CD4-positive, alpha-beta memory T cell (primary cell): Measurements from ENCODE around the gene GNG11. TPM values are rescaled to one million over a fixed set of nuclear protein-coding genes. Genes with fewer than 3 reads are reported as not detected.
A peak's percentile ranks its signal among the peaks of the same experiment; 100 is the strongest.

Source experiments
- CTCF ChIA-PET: fragments of 350-600 bp; sonication (Branson Sonifier 250); formaldehyde crosslinking; loops from one replicate; lab custom pipeline; 2021; ENCODE audit warnings: inconsistent platforms; ENCODE audit not compliant: partially characterized antibody; lab: Charles Lee
- POLR2A ChIA-PET: fragments of 350-600 bp; sonication (Branson Sonifier 250); formaldehyde crosslinking; loops from one replicate; lab custom pipeline; 2021; ENCODE audit not compliant: partially characterized antibody; lab: Charles Lee
- DNase-seq, 5 donors: peaks; one replicate each; pipeline versions ENCODE4 v3.0.0 to v3.0.0-alpha.2; 2020 to 2022; ENCODE audit warnings: mixed read lengths in 1 of 5
- H3K27ac ChIP-seq: one replicate; pipeline ENCODE4 v1.7.0; 2013; ENCODE audit warnings: low read depth, low read length
- H3K27me3 ChIP-seq: 2 replicates; pipeline ENCODE4 v1.7.0; 2013; ENCODE audit warnings: mild to moderate bottlenecking, low read length, moderate library complexity; ENCODE audit not compliant: insufficient read depth
- H3K36me3 ChIP-seq: 2 replicates; pipeline ENCODE4 v1.7.0; 2013; ENCODE audit warnings: mild to moderate bottlenecking, low read length, moderate library complexity; ENCODE audit not compliant: insufficient read depth
- H3K4me1 ChIP-seq: 2 replicates; pipeline ENCODE4 v1.7.0; 2013; ENCODE audit warnings: mild to moderate bottlenecking, low read length, moderate library complexity; ENCODE audit not compliant: insufficient read depth
- H3K4me3 ChIP-seq, 2 donors: one replicate each; pipeline ENCODE4 v1.7.0; 2013; ENCODE audit warnings: low read length in 2 of 2, mild to moderate bottlenecking in 1 of 2
- H3K9me3 ChIP-seq, 2 donors: one replicate each; pipeline ENCODE4 v1.7.0; 2013; ENCODE audit warnings: low read length in 2 of 2, control low read depth in 1 of 2; ENCODE audit not compliant: control insufficient read depth in 1 of 2
- H3K27ac Mint-ChIP-seq, 7 donors: one replicate each; pipeline ENCODE4 v1.8.0; 2020 to 2021; ENCODE audit warnings: mixed read lengths in 7 of 7, mild to moderate bottlenecking in 6 of 7, inconsistent platforms in 3 of 7, moderate library complexity in 3 of 7
- H3K27me3 Mint-ChIP-seq, 2 donors: one replicate each; pipeline ENCODE4 v1.8.0; 2020 to 2021; ENCODE audit warnings: mixed read lengths in 2 of 2
- H3K36me3 Mint-ChIP-seq, 2 donors: one replicate each; pipeline ENCODE4 v1.8.0; 2020 to 2021; ENCODE audit warnings: mixed read lengths in 2 of 2, inconsistent platforms in 1 of 2, mild to moderate bottlenecking in 1 of 2
- H3K4me1 Mint-ChIP-seq, 4 donors: one replicate each; pipeline ENCODE4 v1.8.0; 2020 to 2021; ENCODE audit warnings: mixed read lengths in 4 of 4, mild to moderate bottlenecking in 1 of 4
- H3K4me3 Mint-ChIP-seq, 8 donors: one replicate each; pipeline ENCODE4 v1.8.0; 2020 to 2021; ENCODE audit warnings: mixed read lengths in 8 of 8, mild to moderate bottlenecking in 7 of 8, moderate library complexity in 6 of 8, inconsistent platforms in 3 of 8
- H3K9me3 Mint-ChIP-seq, 8 donors: one replicate each; pipeline ENCODE4 v1.8.0; 2020 to 2021; ENCODE audit warnings: mixed read lengths in 8 of 8, mild to moderate bottlenecking in 5 of 8, inconsistent platforms in 3 of 8, moderate library complexity in 1 of 8
- intact Hi-C: fragments of 100-400 bp; cut with micrococcal nuclease; formaldehyde crosslinking; loops from one replicate; pipeline ENCODE4 v1.15.1; 2023
- polyA plus RNA-seq, 2 donors: library from polyadenylated mRNA; unstranded; fragments of 300-500 nt; fragmentation: Illumina TruSeq; gene quantifications; one replicate each; pipeline ENCODE4 v1.2.3, GENCODE V29; 2021
- total RNA-seq, 2 experiments: library from RNA; stranded (reverse); gene quantifications; one replicate each; pipeline ENCODE4 v1.2.3, GENCODE V29; 2021

Gene GNG11
- total and polyA plus RNA-seq, 4 experiments from 2014 or later: not detected

- peaks cover 0 to 1% (median under 1%) of the 10 kb centered on the region in 4 donors for H3K4me1 Mint-ChIP-seq
- no peak overlapping the region for H3K4me3 ChIP-seq
- POLR2A ChIA-PET: no interaction called here
- intact Hi-C loops: no loop called here
- H3K4me1 ChIP-seq: peaks cover 8% of the 10 kb centered on the region
- no peaks in the 10 kb centered on the region for H3K36me3 Mint-ChIP-seq
- DNase-seq: no peak
- no peaks in the 10 kb centered on the region for H3K9me3 ChIP-seq
- no peaks in the 10 kb centered on the region for H3K36me3 ChIP-seq
- peaks cover 6% of the 10 kb centered on the region for H3K27me3 ChIP-seq
- no peaks in the 10 kb centered on the region for H3K9me3 Mint-ChIP-seq
- H3K4me3 Mint-ChIP-seq: no peak overlapping the region
- CTCF ChIA-PET: no interaction called here
- H3K27me3 Mint-ChIP-seq: peaks cover 9 to 26% of the 10 kb centered on the region in 2 donors
- H3K27ac ChIP-seq: no peak overlapping the region
- H3K27ac Mint-ChIP-seq: no peak overlapping the region
Observed at GRCh38 chr7:93923296-93923695, 1.8 kb downstream of the GNG11 start.

GRCh38 chr7:93923942-93924341 lies 2.4 kb downstream of the GNG11 start:
- Histone ChIP-seq H3K9me3 (no peaks in the 10 kb centered on the region), H3K4me3 (no peak overlapping the region), H3K27ac (no peak overlapping the region), H3K4me1 (peaks cover 8% of the 10 kb centered on the region), H3K27me3 (peaks cover 6% of the 10 kb centered on the region), H3K36me3 (no peaks in the 10 kb centered on the region)
- peaks cover 0 to 1% (median under 1%) of the 10 kb centered on the region in 4 donors for H3K4me1 Mint-ChIP-seq
- ChIA-PET POLR2A (no interaction called here), CTCF (no interaction called here)
- intact Hi-C loops: no loop called here
- peak overlapping the region in 1 of 7 donors; percentile 10 for H3K27ac Mint-ChIP-seq
- DNase-seq: no peak
- H3K27me3 Mint-ChIP-seq: peaks cover 11 to 27% of the 10 kb centered on the region in 2 donors
- H3K9me3 Mint-ChIP-seq: no peaks in the 10 kb centered on the region
- no peaks in the 10 kb centered on the region for H3K36me3 Mint-ChIP-seq
- H3K4me3 Mint-ChIP-seq: no peak overlapping the region

DNA sequence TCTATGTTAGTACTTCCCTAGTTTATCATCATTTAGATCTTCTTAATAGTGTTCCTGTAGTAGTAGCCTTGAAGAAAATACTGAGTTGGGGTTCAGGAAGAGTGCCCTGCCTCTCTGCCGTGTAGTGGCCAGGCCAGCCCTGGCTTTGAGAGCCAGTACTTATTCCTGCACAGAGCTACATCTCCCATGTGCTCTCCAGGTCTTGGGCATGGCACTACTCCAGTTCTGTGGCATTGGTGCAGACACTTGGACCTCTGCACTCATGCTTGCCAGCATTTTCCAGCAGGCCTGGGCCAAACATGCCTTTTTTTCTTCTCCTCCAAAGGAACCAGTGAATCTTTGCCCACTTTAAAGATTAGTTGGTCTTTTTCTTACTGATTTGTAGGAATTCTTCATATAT lies 5.3 kb downstream of the GNG11 start:
- Histone ChIP-seq H3K27me3 (no peaks in the 10 kb centered on the region), H3K9me3 (no peaks in the 10 kb centered on the region), H3K27ac (no peak overlapping the region), H3K4me3 (no peak overlapping the region), H3K4me1 (peaks cover 6% of the 10 kb centered on the region), H3K36me3 (no peaks in the 10 kb centered on the region)
- Mint-ChIP-seq H3K27ac (no peak overlapping the region), H3K27me3 (peaks cover 6 to 20% of the 10 kb centered on the region in 2 donors), H3K4me1 (peaks cover 0 to 1% (median under 1%) of the 10 kb centered on the region in 4 donors), H3K9me3 (no peaks in the 10 kb centered on the region), H3K36me3 (no peaks in the 10 kb centered on the region), H3K4me3 (no peak overlapping the region)
- POLR2A ChIA-PET: no interaction called here
- no peak for DNase-seq
- intact Hi-C loops: no loop called here
- CTCF ChIA-PET: no interaction called here

- H3K36me3 Mint-ChIP-seq: no peaks in the 10 kb centered on the region
- Histone ChIP-seq H3K4me3 (no peak overlapping the region), H3K4me1 (no peaks in the 10 kb centered on the region), H3K36me3 (no peaks in the 10 kb centered on the region), H3K27me3 (no peaks in the 10 kb centered on the region), H3K9me3 (no peaks in the 10 kb centered on the region), H3K27ac (no peak overlapping the region)
- intact Hi-C loops: no loop called here
- ChIA-PET POLR2A (no interaction called here), CTCF (no interaction called here)
- H3K27ac Mint-ChIP-seq: no peak overlapping the region
- no peaks in the 10 kb centered on the region for H3K9me3 Mint-ChIP-seq
- DNase-seq: no peak
- peaks cover 6 to 16% of the 10 kb centered on the region in 2 donors for H3K27me3 Mint-ChIP-seq
- H3K4me3 Mint-ChIP-seq: no peak overlapping the region
- no peaks in the 10 kb centered on the region for H3K4me1 Mint-ChIP-seq
Observed at GRCh38 chr7:93927585-93927984, 6.0 kb downstream of the GNG11 start.

- ChIA-PET CTCF (interaction anchor here (0.9 kb wide), 1 partner anchor 10 kb away, joined by 3 read pairs; the partner anchor contains the start of gene GNG11), POLR2A (no interaction called here)
- intact Hi-C loops: no loop called here
- Histone ChIP-seq H3K27me3 (no peaks in the 10 kb centered on the region), H3K36me3 (no peaks in the 10 kb centered on the region), H3K27ac (no peak overlapping the region), H3K4me1 (no peaks in the 10 kb centered on the region), H3K4me3 (no peak overlapping the region), H3K9me3 (no peaks in the 10 kb centered on the region)
- Mint-ChIP-seq H3K4me1 (no peaks in the 10 kb centered on the region), H3K36me3 (no peaks in the 10 kb centered on the region), H3K27ac (no peak overlapping the region), H3K27me3 (peaks cover 4 to 9% of the 10 kb centered on the region in 2 donors), H3K4me3 (no peak overlapping the region), H3K9me3 (peaks cover 0 to 6% (median 0%) of the 10 kb centered on the region in 8 donors)
- DNase-seq: no peak
Observed at GRCh38 chr7:93931655-93932054, 10.1 kb downstream of the GNG11 start.

- Mint-ChIP-seq H3K4me3 (no peak overlapping the region), H3K27me3 (peaks cover 6 to 8% of the 10 kb centered on the region in 2 donors), H3K36me3 (no peaks in the 10 kb centered on the region), H3K4me1 (no peaks in the 10 kb centered on the region), H3K27ac (no peak overlapping the region), H3K9me3 (peaks cover 0 to 6% (median 1%) of the 10 kb centered on the region in 8 donors)
- POLR2A ChIA-PET: no interaction called here
- Histone ChIP-seq H3K4me1 (no peaks in the 10 kb centered on the region), H3K9me3 (no peaks in the 10 kb centered on the region), H3K27ac (no peak overlapping the region), H3K36me3 (no peaks in the 10 kb centered on the region), H3K27me3 (no peaks in the 10 kb centered on the region), H3K4me3 (no peak overlapping the region)
- CTCF ChIA-PET: no interaction called here
- intact Hi-C loops: no loop called here
- no peak for DNase-seq
Observed at GRCh38 chr7:93933156-93933555, 11.6 kb downstream of the GNG11 start.

DNA sequence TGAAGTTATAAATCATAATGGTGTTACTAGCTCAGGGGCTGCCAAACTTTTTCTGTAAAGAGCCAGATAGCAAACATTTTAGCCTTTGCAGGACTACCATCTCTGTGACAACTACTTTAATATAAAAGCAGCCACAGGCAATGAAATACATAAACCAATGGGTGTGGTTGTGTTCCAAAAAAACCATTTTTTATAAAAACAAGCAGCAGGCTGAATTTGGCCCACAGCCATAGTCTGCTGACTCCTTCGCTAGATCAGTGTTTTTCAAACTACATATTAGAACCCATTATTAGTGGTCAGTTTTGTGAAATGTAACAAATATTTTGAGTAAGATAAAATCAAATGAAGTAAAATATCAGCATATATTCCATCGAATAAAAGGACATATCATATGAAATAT lies 13.6 kb downstream of the GNG11 start:
- H3K9me3 ChIP-seq: no peaks in the 10 kb centered on the region
- no peak overlapping the region for H3K4me3 Mint-ChIP-seq
- peaks cover 0 to 6% (median 1%) of the 10 kb centered on the region in 8 donors for H3K9me3 Mint-ChIP-seq
- no peaks in the 10 kb centered on the region for H3K36me3 ChIP-seq
- no peaks in the 10 kb centered on the region for H3K27me3 ChIP-seq
- peaks cover 3 to 4% of the 10 kb centered on the region in 2 donors for H3K27me3 Mint-ChIP-seq
- H3K36me3 Mint-ChIP-seq: no peaks in the 10 kb centered on the region
- no peak overlapping the region for H3K4me3 ChIP-seq
- DNase-seq: no peak
- no peak overlapping the region for H3K27ac ChIP-seq
- no peak overlapping the region for H3K27ac Mint-ChIP-seq
- ChIA-PET POLR2A (no interaction called here), CTCF (no interaction called here)
- H3K4me1 Mint-ChIP-seq: no peaks in the 10 kb centered on the region
- H3K4me1 ChIP-seq: no peaks in the 10 kb centered on the region
- intact Hi-C loops: no loop called here

- peaks cover 0 to 6% (median 1%) of the 10 kb centered on the region in 8 donors for H3K9me3 Mint-ChIP-seq
- H3K4me3 ChIP-seq: no peak overlapping the region
- no peaks in the 10 kb centered on the region for H3K36me3 ChIP-seq
- H3K27me3 ChIP-seq: no peaks in the 10 kb centered on the region
- ChIA-PET CTCF (no interaction called here), POLR2A (no interaction called here)
- no peak overlapping the region for H3K4me3 Mint-ChIP-seq
- no peaks in the 10 kb centered on the region for H3K4me1 ChIP-seq
- H3K36me3 Mint-ChIP-seq: no peaks in the 10 kb centered on the region
- DNase-seq: no peak
- no peaks in the 10 kb centered on the region for H3K9me3 ChIP-seq
- no peak overlapping the region for H3K27ac Mint-ChIP-seq
- intact Hi-C loops: no loop called here
- H3K27ac ChIP-seq: no peak overlapping the region
- H3K4me1 Mint-ChIP-seq: no peaks in the 10 kb centered on the region
- H3K27me3 Mint-ChIP-seq: peaks cover 3 to 4% of the 10 kb centered on the region in 2 donors
Observed at GRCh38 chr7:93937818-93938217, 16.3 kb downstream of the GNG11 start.
